Astrocyte (in vitro differentiated cells and primary cell): Measurements from ENCODE around the gene ZDHHC8. TPM values are rescaled to one million over a fixed set of nuclear protein-coding genes. Genes with fewer than 3 reads are reported as not detected.

ENCODE experiments used
- DNase-seq: peaks from one replicate; pipeline ENCODE4 v3.0.0-alpha.2; 2010; ENCODE audit warnings: low read depth
- FAIRE-seq: peaks from 2 replicates; lab custom pipeline; 2011; peaks lifted over from hg19 to GRCh38; lab: Jason Lieb, UNC
- H2AFZ ChIP-seq: 2 replicates; pipeline ENCODE4 v1.6.0; 2012; ENCODE audit warnings: low read depth, low read length, inconsistent platforms
- H3K27ac ChIP-seq: 2 replicates; pipeline ENCODE4 v1.5.1; 2011; ENCODE audit warnings: low read depth, low read length, inconsistent platforms
- H3K27me3 ChIP-seq: 2 replicates; pipeline ENCODE4 v1.6.0; 2011; ENCODE audit warnings: low read length, inconsistent platforms; ENCODE audit not compliant: insufficient read depth
- H3K36me3 ChIP-seq: 2 replicates; pipeline ENCODE4 v1.5.1; 2011; ENCODE audit warnings: low read length, inconsistent platforms; ENCODE audit not compliant: insufficient read depth
- H3K4me1 ChIP-seq: 2 replicates; pipeline ENCODE4 v1.5.1; 2011; ENCODE audit warnings: low read length, inconsistent platforms; ENCODE audit not compliant: insufficient read depth
- H3K4me2 ChIP-seq: 2 replicates; pipeline ENCODE4 v1.6.0; 2012; ENCODE audit warnings: low read length, inconsistent platforms
- H3K4me3 ChIP-seq: 2 replicates; pipeline ENCODE4 v1.5.1; 2011; ENCODE audit warnings: low read depth, mild to moderate bottlenecking, low read length, inconsistent platforms; ENCODE audit not compliant: insufficient read depth
- H3K79me2 ChIP-seq: 2 replicates; pipeline ENCODE4 v1.6.0; 2012; ENCODE audit warnings: mild to moderate bottlenecking, low read length, inconsistent platforms; ENCODE audit not compliant: insufficient read depth
- H3K9ac ChIP-seq: 2 replicates; pipeline ENCODE4 v1.6.0; 2012; ENCODE audit warnings: mild to moderate bottlenecking, low read length, inconsistent platforms
- H3K9me3 ChIP-seq: 2 replicates; pipeline ENCODE4 v1.5.1; 2012; ENCODE audit warnings: low read depth, mild to moderate bottlenecking, low read length, inconsistent platforms; ENCODE audit not compliant: insufficient read depth
- H4K20me1 ChIP-seq: 2 replicates; pipeline ENCODE4 v1.6.0; 2012; ENCODE audit warnings: low read length, inconsistent platforms; ENCODE audit not compliant: insufficient read depth
- H3K27ac Mint-ChIP-seq: one replicate; pipeline ENCODE4 v1.8.0; 2021; ENCODE audit warnings: mild to moderate bottlenecking, mixed read lengths; ENCODE audit not compliant: unreplicated experiment
- H3K27me3 Mint-ChIP-seq: one replicate; pipeline ENCODE4 v1.8.0; 2021; ENCODE audit warnings: low read depth, mixed read lengths; ENCODE audit not compliant: unreplicated experiment
- H3K36me3 Mint-ChIP-seq: one replicate; pipeline ENCODE4 v1.8.0; 2021; ENCODE audit warnings: low read depth, mixed read lengths; ENCODE audit not compliant: unreplicated experiment
- H3K4me1 Mint-ChIP-seq: one replicate; pipeline ENCODE4 v1.8.0; 2021; ENCODE audit warnings: low read depth, mixed read lengths; ENCODE audit not compliant: unreplicated experiment
- H3K4me3 Mint-ChIP-seq: one replicate; pipeline ENCODE4 v1.8.0; 2021; ENCODE audit warnings: mild to moderate bottlenecking, moderate library complexity, mixed read lengths; ENCODE audit not compliant: unreplicated experiment
- H3K9me3 Mint-ChIP-seq: one replicate; pipeline ENCODE4 v1.8.0; 2021; ENCODE audit warnings: mild to moderate bottlenecking, mixed read lengths; ENCODE audit not compliant: unreplicated experiment
- EZH2 ChIP-seq: IDR thresholded peaks from 2 replicates; pipeline ENCODE4 v1.6.1; 2012; ENCODE audit warnings: mild to moderate bottlenecking, low read length, inconsistent platforms; ENCODE audit not compliant: insufficient read depth
- total RNA-seq: library from RNA; stranded (reverse); gene quantifications from 2 replicates; pipeline ENCODE4 v1.2.1, GENCODE V29; 2021
- TF ChIP-seq, protein P1 (sequence below): IDR thresholded peaks from 2 replicates; pipeline ENCODE4 v1.5.1; 2011; ENCODE audit warnings: low read depth, mild to moderate bottlenecking, inconsistent platforms, low read length, moderate library complexity; ENCODE audit not compliant: insufficient read depth

Gene ZDHHC8
- total RNA-seq, 1 donor from 2014 or later, result 88.3 TPM

DNA sequence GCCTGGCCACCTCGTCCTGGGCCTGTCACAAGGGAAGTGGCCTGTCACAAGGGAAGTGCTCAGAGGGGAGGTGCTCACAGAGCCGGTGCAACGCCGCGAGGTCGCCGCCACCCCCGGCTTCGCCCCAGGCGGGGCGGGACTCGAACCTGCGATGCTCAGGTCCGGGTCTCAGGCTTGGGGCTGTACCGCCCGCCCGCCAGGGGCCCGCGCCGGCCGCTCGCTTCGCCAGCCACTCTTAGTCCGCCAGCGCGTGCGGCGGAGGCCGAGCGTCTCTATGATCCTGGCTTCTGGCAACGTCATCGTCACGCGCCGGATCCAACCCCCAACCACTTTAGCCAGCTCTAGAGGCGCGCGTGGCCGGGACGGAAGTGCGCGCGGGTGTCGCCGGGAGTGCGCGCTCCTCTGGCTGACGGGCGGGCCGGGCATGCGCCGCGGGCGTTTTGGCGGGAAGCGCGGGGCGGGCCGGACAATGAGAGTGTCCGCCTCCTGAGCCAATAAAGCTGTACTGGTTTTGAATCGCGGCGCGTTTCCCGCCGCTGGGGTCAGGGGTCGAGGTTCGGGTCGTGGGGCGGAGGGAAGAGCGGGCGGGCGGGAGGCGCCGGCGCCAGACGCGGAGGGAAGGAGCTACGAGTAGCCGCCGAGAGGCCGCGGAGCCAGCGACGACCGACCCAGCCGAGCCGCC lies 14.5 kb upstream of the ZDHHC8 start, which contains the start of gene TRMT2A:
Gene TRMT2A (minus strand): TSS at position 276 of the 682 bp plus-strand sequence. CDS start 320 bp downstream, outside the sequence.
- peaks cover 15% of the 10 kb centered on the region for H3K36me3 ChIP-seq
- peaks cover 38% of the 10 kb centered on the region for H4K20me1 ChIP-seq
- no peaks in the 10 kb centered on the region for H3K9me3 ChIP-seq
- H3K79me2 ChIP-seq, result peaks cover 79% of the 10 kb centered on the region
- DNase-seq (peak; percentile 95), FAIRE-seq (no peak)
- H3K4me3 ChIP-seq, result peak within 1 kb of the TSS; percentile 73
- Mint-ChIP-seq H3K27me3 (no peaks in the 10 kb centered on the region), H3K4me1 (peaks cover 3% of the 10 kb centered on the region), H3K9me3 (no peaks in the 10 kb centered on the region), H3K27ac (peak within 1 kb of the TSS; percentile 89), H3K36me3 (peaks cover 10% of the 10 kb centered on the region), H3K4me3 (peak within 1 kb of the TSS; percentile 93)
- TF ChIP-seq, protein P1, sequence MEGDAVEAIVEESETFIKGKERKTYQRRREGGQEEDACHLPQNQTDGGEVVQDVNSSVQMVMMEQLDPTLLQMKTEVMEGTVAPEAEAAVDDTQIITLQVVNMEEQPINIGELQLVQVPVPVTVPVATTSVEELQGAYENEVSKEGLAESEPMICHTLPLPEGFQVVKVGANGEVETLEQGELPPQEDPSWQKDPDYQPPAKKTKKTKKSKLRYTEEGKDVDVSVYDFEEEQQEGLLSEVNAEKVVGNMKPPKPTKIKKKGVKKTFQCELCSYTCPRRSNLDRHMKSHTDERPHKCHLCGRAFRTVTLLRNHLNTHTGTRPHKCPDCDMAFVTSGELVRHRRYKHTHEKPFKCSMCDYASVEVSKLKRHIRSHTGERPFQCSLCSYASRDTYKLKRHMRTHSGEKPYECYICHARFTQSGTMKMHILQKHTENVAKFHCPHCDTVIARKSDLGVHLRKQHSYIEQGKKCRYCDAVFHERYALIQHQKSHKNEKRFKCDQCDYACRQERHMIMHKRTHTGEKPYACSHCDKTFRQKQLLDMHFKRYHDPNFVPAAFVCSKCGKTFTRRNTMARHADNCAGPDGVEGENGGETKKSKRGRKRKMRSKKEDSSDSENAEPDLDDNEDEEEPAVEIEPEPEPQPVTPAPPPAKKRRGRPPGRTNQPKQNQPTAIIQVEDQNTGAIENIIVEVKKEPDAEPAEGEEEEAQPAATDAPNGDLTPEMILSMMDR, result no peak
- TF ChIP-seq EZH2, result no peak
- peak within 1 kb of the TSS; percentile 77 for H2AFZ ChIP-seq
- H3K4me1 ChIP-seq, result peaks cover 17% of the 10 kb centered on the region
- H3K27me3 ChIP-seq, result no peaks in the 10 kb centered on the region
- H3K4me2 ChIP-seq, result peak within 1 kb of the TSS; percentile 85
- peak within 1 kb of the TSS; percentile 96 for H3K9ac ChIP-seq
- H3K27ac ChIP-seq, result peak within 1 kb of the TSS; percentile 82

DNA sequence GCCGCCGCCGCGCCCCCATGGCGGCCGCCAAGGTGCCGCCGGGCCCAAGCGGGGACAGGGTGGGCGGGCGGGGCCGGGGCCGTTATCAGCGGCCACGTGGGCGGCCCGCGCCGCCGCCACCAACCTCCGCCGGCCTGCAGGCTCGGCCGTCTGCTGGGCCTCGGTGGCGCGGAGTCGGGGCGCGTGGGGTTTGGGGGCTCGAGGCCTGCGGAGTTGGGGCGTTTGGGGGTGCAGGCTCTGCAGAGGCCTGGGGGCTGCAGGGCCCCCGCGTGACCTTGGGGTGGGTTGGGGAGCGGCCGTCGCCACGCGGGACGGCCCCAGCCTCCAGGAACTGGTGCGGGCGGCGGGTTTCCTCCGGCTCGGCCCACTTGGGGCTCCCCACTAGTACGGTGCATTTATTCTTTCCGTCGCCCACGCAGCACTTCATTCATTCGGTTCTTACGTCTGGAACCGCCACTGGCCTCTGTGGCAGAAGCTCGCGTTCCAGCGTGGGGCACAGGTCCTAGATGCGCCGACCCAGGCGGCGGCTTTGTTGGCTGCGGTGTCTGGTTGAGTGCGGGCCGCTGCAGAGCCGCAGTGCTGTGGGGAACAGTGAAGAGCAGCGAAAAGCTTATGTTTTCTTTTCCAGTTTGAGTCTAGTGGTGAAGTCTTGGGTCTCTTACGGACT lies 13.8 kb upstream of the ZDHHC8 start:
- Mint-ChIP-seq H3K27me3 (no peaks in the 10 kb centered on the region), H3K27ac (peak overlapping the region; percentile 89), H3K36me3 (peaks cover 12% of the 10 kb centered on the region), H3K4me3 (peak overlapping the region; percentile 93), H3K4me1 (peaks cover 3% of the 10 kb centered on the region), H3K9me3 (no peaks in the 10 kb centered on the region)
- DNase-seq, result peak; percentile 22
- Histone ChIP-seq H3K4me1 (peaks cover 17% of the 10 kb centered on the region), H3K4me3 (peak overlapping the region; percentile 73), H3K4me2 (peak overlapping the region; percentile 85), H4K20me1 (peaks cover 38% of the 10 kb centered on the region), H3K27ac (peak overlapping the region; percentile 66), H3K27me3 (no peaks in the 10 kb centered on the region), H3K9me3 (no peaks in the 10 kb centered on the region), H3K79me2 (peaks cover 84% of the 10 kb centered on the region), H3K36me3 (peaks cover 12% of the 10 kb centered on the region), H3K9ac (peak overlapping the region; percentile 96), H2AFZ (peak overlapping the region; percentile 20)
- FAIRE-seq, result no peak
- no peak for TF ChIP-seq EZH2
- TF ChIP-seq, protein P1, result no peak
